H54 (cell line): ENCODE results near the gene AMT.

Source experiments
- DNase-seq: peaks from one replicate; pipeline ENCODE4 v3.0.0; 2011; ENCODE audit warnings: low spot score, mixed read lengths; ENCODE audit not compliant: insufficient read length
- FAIRE-seq: peaks from 3 replicates; lab custom pipeline; 2011; peaks lifted over from hg19 to GRCh38; lab: Jason Lieb, UNC
- POLR2A ChIP-seq: IDR thresholded peaks from 2 replicates; pipeline ENCODE4 v1.6.1; 2011; ENCODE audit warnings: low read depth, mild to moderate bottlenecking, low read length

AMT gene

DNA sequence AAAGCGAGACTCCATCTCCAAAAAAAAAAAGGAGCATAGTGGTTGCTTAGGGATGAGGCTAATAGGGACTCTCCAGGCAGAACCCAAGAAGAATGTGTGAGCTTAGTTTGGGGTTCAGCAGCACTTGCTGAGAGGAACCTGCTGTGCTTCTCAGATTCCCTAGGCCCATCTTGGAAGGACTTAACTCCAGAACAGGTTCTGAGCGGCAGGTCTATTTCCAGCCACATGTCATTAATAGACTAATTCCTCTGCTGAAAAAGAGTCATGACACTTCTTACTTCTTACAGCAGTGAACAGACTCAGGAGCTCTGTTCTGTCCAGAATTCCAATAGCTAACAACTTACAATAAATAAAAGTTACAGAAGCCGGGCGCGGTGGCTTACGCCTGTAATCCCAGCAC is 33.0 kb downstream of the AMT start:
- no peak for DNase-seq
- no peak for FAIRE-seq
- TF ChIP-seq POLR2A: no peak

GRCh38 chr3:49388289-49388820 is 33.9 kb downstream of the AMT start:
- TF ChIP-seq POLR2A: no peak
- FAIRE-seq: no peak

GRCh38 chr3:49387721-49388120 is 34.6 kb downstream of the AMT start:
- FAIRE-seq: no peak
- no peak for TF ChIP-seq POLR2A
- DNase-seq: no peak

More at GRCh38 chr3:49388289-49388820, 33.9 kb downstream of the AMT start:
- DNase-seq: no peak

- TF ChIP-seq POLR2A: no peak
- no peak for DNase-seq
- no peak for FAIRE-seq
Observed at GRCh38 chr3:49386056-49386756, 36.1 kb downstream of the AMT start.

- no peak for FAIRE-seq
- no peak for DNase-seq
- no peak for TF ChIP-seq POLR2A
Observed at GRCh38 chr3:49385617-49386016, 36.7 kb downstream of the AMT start.

GRCh38 chr3:49383387-49383786 is 38.9 kb downstream of the AMT start:
- TF ChIP-seq POLR2A: no peak
- DNase-seq: no peak
- no peak for FAIRE-seq

DNA sequence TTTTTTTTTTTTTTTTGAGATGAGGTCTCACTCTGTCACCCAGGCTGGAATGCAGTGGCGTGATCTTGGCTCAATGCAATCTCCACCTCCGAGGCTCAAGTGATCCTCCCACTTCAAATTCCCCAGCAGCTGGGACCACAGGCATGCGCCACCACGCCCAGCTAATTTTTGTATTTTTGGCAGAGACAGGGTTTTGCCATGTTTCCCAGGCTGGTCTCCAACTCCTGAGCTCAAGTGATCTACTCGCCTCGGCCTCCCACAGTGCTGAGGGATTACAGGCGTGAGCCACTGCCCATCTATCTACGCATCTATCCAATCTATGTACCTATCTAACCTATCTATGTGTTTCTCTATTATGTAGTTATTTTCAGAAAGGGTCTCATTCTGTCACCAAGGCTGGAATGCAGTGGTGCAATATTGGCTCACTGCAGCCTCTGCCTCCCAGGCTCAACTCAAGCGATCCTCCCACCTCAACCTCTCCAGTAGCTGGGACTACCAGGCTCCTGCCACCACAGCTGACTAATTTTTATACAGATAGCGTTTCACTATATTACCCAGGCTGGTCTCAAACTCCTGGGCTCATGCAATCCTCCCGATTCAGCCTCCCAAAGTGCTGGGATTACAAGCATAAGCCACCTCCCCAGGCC is 43.9 kb downstream of the AMT start:
- no peak for DNase-seq
- peak; percentile 11 for FAIRE-seq
- no peak for TF ChIP-seq POLR2A

DNA sequence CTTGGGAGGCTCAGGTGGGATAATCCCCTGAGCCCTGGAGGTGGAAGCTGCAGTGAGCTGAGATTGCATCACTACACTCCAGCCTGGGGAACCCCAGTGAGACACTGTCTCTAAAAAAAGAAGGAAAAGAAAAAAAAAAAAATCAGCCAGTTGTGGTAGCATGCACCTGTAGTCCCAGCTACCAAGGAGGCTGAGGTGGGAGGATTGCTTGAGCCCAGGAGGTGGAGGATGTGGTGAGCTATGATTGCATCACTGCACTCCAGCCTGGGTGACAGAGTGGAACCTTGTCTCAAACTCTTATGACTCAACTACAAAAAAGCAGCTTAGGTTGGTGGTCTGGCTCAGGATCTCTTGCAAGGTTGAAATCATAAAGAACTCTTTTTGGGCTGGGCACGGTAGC is 44.8 kb downstream of the AMT start:
- no peak for TF ChIP-seq POLR2A
- DNase-seq (no peak), FAIRE-seq (peak; percentile 41)

DNA sequence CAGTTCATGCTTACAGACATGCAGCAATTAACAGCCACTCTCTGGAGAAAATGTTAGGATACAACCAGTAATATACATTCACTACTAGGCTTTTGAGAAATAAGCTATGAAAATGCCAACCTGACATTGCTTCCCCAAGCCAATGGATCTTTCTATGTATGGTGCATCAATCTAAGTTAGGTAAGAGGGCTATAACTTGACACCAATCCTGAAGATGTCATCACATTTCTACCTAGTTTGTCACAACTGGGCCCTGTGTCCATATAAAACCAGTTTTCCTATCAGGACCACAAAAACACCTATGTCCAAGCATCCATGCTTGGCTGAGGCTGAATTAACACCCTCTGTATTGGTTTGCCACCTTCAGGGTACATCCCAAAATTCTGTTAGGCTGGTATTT is 50.3 kb downstream of the AMT start:
- FAIRE-seq (no peak), DNase-seq (no peak)
- no peak for TF ChIP-seq POLR2A

- FAIRE-seq (no peak), DNase-seq (no peak)
- TF ChIP-seq POLR2A: no peak
Observed at GRCh38 chr3:49370585-49371290, 51.5 kb downstream of the AMT start.
